Neural cell (in vitro differentiated cells): Measurements from ENCODE around the gene DMBT1. TPM values are rescaled to one million over a fixed set of nuclear protein-coding genes. Genes with fewer than 3 reads are reported as not detected.

Experiments used
- H2AFZ ChIP-seq: fragments of 200-600, 300-800 bp; sonication (generic), shearing (Covaris generic); 2 replicates; pipeline ENCODE4 v1.6.0; 2014; ENCODE audit warnings: low read depth, mild to moderate bottlenecking, antibody characterized with exemption, low read length, moderate library complexity
- H3F3A ChIP-seq: fragments of 200-600 bp; shearing (Covaris generic); 2 replicates; pipeline ENCODE4 v1.6.1; 2016; ENCODE audit warnings: mild to moderate bottlenecking, moderate library complexity, mixed read lengths, antibody characterized with exemption, low read length; ENCODE audit not compliant: insufficient read depth, poor library complexity, severe bottlenecking
- H3K27ac ChIP-seq: fragments of 200-600, 300-800 bp; sonication (generic), shearing (Covaris generic); 2 replicates; pipeline ENCODE4 v1.5.1; 2014; ENCODE audit warnings: mild to moderate bottlenecking, low read length, moderate library complexity
- H3K27me3 ChIP-seq: fragments of 300-800, 200-600 bp; sonication (generic), shearing (Covaris generic); 2 replicates; pipeline ENCODE4 v1.6.0; 2014; ENCODE audit warnings: mild to moderate bottlenecking, low read depth, low read length, moderate library complexity; ENCODE audit not compliant: insufficient read depth
- H3K36me3 ChIP-seq: fragments of 300-800, 200-600 bp; sonication (generic), shearing (Covaris generic); 2 replicates; pipeline ENCODE4 v1.5.1; 2014; ENCODE audit warnings: mild to moderate bottlenecking, antibody characterized with exemption, low read length, moderate library complexity; ENCODE audit not compliant: insufficient read depth
- H3K4me2 ChIP-seq: fragments of 300-800, 200-600 bp; sonication (generic), shearing (Covaris generic); 2 replicates; pipeline ENCODE4 v1.6.0; 2014; ENCODE audit warnings: mild to moderate bottlenecking, low read length
- H3K4me3 ChIP-seq: fragments of 300-800, 200-600 bp; sonication (generic), shearing (Covaris generic); 2 replicates; pipeline ENCODE4 v1.5.1; 2014; ENCODE audit warnings: mild to moderate bottlenecking, low read length, moderate library complexity
- H3K79me2 ChIP-seq: fragments of 200-600 bp; shearing (Covaris generic); replicated peaks from 2 replicates; pipeline ENCODE4 v1.6.0; 2014; ENCODE audit warnings: mild to moderate bottlenecking, low read length, moderate library complexity; ENCODE audit not compliant: insufficient read depth
- H3K9ac ChIP-seq: fragments of 300-800, 200-600 bp; sonication (generic), shearing (Covaris generic); 2 replicates; pipeline ENCODE4 v1.6.1; 2016; ENCODE audit warnings: mild to moderate bottlenecking, low read length, mixed read lengths
- H3K9me2 ChIP-seq: fragments of 200-600 bp; shearing (Covaris generic); 2 replicates; pipeline ENCODE4 v1.6.1; 2016; ENCODE audit warnings: mild to moderate bottlenecking, low read length, mixed read lengths; ENCODE audit not compliant: insufficient read depth
- H3K9me3 ChIP-seq: fragments of 200-600, 300-800 bp; sonication (generic), shearing (Covaris generic); 2 replicates; pipeline ENCODE4 v1.6.1; 2016; ENCODE audit warnings: mild to moderate bottlenecking, mixed run types, low read length, moderate library complexity, mixed read lengths
- H4K20me1 ChIP-seq: fragments of 200-600 bp; shearing (Covaris generic); 2 replicates; pipeline ENCODE4 v1.6.1; 2016; ENCODE audit warnings: mild to moderate bottlenecking, mixed run types; ENCODE audit not compliant: insufficient read depth
- EP300 ChIP-seq: fragments of 450-650 bp; conservative IDR thresholded peaks from 2 replicates; pipeline ENCODE4 v1.6.1; 2014; ENCODE audit warnings: antibody characterized with exemption, mild to moderate bottlenecking, moderate library complexity; ENCODE audit not compliant: poor library complexity, severe bottlenecking
- EZH2 ChIP-seq: fragments of 200-600, 300-800 bp; shearing (Covaris generic), sonication (generic); IDR thresholded peaks from 2 replicates; pipeline ENCODE4 v1.6.1; 2014; ENCODE audit warnings: antibody characterized with exemption, low read length, borderline replicate concordance, mild to moderate bottlenecking; ENCODE audit not compliant: insufficient read depth, poor library complexity, severe bottlenecking
- MXI1 ChIP-seq: fragments of 450-650 bp; conservative IDR thresholded peaks from 2 replicates; pipeline ENCODE4 v1.6.1; 2014; ENCODE audit warnings: antibody characterized with exemption, mild to moderate bottlenecking; ENCODE audit not compliant: poor library complexity, severe bottlenecking
- POLR2AphosphoS5 ChIP-seq: IDR thresholded peaks from 2 replicates; pipeline ENCODE4 v1.6.1; 2012
- RAD21 ChIP-seq: fragments of 450-650 bp; conservative IDR thresholded peaks from 2 replicates; pipeline ENCODE4 v1.6.1; 2014; ENCODE audit warnings: antibody characterized with exemption, mild to moderate bottlenecking, moderate library complexity
- SMC3 ChIP-seq: fragments of 450-650 bp; conservative IDR thresholded peaks from 2 replicates; pipeline ENCODE4 v1.6.1; 2014; ENCODE audit warnings: antibody characterized with exemption, mild to moderate bottlenecking, moderate library complexity; ENCODE audit not compliant: poor library complexity
- TAF1 ChIP-seq: IDR thresholded peaks from 2 replicates; pipeline ENCODE4 v1.6.1; 2012; ENCODE audit warnings: low read depth
- polyA plus RNA-seq: library from polyadenylated mRNA; depleted of rRNA; stranded (reverse); fragments of >200 nt; gene quantifications from 2 replicates; pipeline ENCODE4 v1.2.3, GENCODE V29; 2014
- TF ChIP-seq, protein P1 (sequence below): fragments of 450-650 bp; IDR thresholded peaks from 2 replicates; pipeline ENCODE4 v1.5.1; 2014; ENCODE audit warnings: antibody characterized with exemption, mild to moderate bottlenecking, moderate library complexity; ENCODE audit not compliant: poor library complexity, severe bottlenecking
- TF ChIP-seq, protein P2 (sequence below): IDR thresholded peaks from 2 replicates; pipeline ENCODE4 v1.6.1; 2012; ENCODE audit warnings: borderline replicate concordance

The DMBT1 gene
- polyA plus RNA-seq, 1 donor from 2014 or later, result not detected

DNA sequence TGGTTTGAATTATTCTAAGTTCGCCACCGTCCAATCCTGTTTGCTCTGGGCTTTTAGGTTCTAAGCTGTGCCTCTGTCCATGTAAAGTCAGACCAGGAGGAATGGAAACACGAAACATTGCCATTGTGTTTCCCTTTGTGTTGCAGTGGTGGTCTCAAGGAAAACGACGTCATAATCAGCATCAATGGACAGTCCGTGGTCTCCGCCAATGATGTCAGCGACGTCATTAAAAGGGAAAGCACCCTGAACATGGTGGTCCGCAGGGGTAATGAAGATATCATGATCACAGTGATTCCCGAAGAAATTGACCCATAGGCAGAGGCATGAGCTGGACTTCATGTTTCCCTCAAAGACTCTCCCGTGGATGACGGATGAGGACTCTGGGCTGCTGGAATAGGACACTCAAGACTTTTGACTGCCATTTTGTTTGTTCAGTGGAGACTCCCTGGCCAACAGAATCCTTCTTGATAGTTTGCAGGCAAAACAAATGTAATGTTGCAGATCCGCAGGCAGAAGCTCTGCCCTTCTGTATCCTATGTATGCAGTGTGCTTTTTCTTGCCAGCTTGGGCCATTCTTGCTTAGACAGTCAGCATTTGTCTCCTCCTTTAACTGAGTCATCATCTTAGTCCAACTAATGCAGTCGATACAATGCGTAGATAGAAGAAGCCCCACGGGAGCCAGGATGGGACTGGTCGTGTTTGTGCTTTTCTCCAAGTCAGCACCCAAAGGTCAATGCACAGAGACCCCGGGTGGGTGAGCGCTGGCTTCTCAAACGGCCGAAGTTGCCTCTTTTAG is 46.3 kb upstream of the DMBT1 start:
- H4K20me1 ChIP-seq, result no peaks in the 10 kb centered on the region
- no peaks in the 10 kb centered on the region for H3K9me3 ChIP-seq
- no peaks in the 10 kb centered on the region for H3K9me2 ChIP-seq
- no peak overlapping the region for H3K9ac ChIP-seq
- H3K36me3 ChIP-seq, result no peaks in the 10 kb centered on the region
- H3K79me2 ChIP-seq, result no peaks in the 10 kb centered on the region
- H3K27me3 ChIP-seq, result no peaks in the 10 kb centered on the region
- H3K4me2 ChIP-seq, result no peak overlapping the region
- TF ChIP-seq EZH2, result no peak
- TF ChIP-seq, protein P1, sequence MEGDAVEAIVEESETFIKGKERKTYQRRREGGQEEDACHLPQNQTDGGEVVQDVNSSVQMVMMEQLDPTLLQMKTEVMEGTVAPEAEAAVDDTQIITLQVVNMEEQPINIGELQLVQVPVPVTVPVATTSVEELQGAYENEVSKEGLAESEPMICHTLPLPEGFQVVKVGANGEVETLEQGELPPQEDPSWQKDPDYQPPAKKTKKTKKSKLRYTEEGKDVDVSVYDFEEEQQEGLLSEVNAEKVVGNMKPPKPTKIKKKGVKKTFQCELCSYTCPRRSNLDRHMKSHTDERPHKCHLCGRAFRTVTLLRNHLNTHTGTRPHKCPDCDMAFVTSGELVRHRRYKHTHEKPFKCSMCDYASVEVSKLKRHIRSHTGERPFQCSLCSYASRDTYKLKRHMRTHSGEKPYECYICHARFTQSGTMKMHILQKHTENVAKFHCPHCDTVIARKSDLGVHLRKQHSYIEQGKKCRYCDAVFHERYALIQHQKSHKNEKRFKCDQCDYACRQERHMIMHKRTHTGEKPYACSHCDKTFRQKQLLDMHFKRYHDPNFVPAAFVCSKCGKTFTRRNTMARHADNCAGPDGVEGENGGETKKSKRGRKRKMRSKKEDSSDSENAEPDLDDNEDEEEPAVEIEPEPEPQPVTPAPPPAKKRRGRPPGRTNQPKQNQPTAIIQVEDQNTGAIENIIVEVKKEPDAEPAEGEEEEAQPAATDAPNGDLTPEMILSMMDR, result no peak
- no peak for TF ChIP-seq MXI1
- TF ChIP-seq RAD21, result no peak
- H3F3A ChIP-seq, result no peaks in the 10 kb centered on the region
- no peak overlapping the region for H3K4me3 ChIP-seq
- no peak overlapping the region for H3K27ac ChIP-seq
- no peak overlapping the region for H2AFZ ChIP-seq

DNA sequence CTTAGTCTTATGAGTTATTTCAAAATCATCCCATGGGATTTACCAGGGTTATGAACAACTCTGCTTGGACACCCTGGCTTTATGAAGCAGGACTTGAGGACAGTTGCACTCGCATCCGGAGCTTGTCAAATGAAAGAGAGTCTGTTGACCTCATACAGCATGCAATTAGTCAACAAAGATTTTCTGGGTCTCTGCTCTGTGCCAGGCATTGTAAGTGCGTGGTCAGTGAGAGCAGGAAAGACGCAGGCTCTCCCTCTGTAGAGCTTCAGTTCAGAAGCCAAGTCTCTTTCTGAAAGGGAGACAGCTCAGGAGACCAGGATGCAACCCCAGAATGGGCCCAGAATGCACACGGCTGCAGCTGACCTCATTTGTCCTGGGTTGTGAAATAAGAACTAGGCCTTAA is 45.5 kb upstream of the DMBT1 start:
- TF ChIP-seq SMC3 (no peak), MXI1 (no peak), EZH2 (no peak), POLR2AphosphoS5 (no peak), RAD21 (no peak), EP300 (no peak), TAF1 (no peak)
- TF ChIP-seq, protein P2, sequence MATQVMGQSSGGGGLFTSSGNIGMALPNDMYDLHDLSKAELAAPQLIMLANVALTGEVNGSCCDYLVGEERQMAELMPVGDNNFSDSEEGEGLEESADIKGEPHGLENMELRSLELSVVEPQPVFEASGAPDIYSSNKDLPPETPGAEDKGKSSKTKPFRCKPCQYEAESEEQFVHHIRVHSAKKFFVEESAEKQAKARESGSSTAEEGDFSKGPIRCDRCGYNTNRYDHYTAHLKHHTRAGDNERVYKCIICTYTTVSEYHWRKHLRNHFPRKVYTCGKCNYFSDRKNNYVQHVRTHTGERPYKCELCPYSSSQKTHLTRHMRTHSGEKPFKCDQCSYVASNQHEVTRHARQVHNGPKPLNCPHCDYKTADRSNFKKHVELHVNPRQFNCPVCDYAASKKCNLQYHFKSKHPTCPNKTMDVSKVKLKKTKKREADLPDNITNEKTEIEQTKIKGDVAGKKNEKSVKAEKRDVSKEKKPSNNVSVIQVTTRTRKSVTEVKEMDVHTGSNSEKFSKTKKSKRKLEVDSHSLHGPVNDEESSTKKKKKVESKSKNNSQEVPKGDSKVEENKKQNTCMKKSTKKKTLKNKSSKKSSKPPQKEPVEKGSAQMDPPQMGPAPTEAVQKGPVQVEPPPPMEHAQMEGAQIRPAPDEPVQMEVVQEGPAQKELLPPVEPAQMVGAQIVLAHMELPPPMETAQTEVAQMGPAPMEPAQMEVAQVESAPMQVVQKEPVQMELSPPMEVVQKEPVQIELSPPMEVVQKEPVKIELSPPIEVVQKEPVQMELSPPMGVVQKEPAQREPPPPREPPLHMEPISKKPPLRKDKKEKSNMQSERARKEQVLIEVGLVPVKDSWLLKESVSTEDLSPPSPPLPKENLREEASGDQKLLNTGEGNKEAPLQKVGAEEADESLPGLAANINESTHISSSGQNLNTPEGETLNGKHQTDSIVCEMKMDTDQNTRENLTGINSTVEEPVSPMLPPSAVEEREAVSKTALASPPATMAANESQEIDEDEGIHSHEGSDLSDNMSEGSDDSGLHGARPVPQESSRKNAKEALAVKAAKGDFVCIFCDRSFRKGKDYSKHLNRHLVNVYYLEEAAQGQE, result no peak
- TF ChIP-seq, protein P1, result no peak
- Histone ChIP-seq H3K9me3 (no peaks in the 10 kb centered on the region), H3K4me3 (no peak overlapping the region), H4K20me1 (no peaks in the 10 kb centered on the region), H3K36me3 (no peaks in the 10 kb centered on the region), H2AFZ (no peak overlapping the region), H3K79me2 (no peaks in the 10 kb centered on the region), H3F3A (no peaks in the 10 kb centered on the region), H3K9ac (no peak overlapping the region), H3K27ac (no peak overlapping the region), H3K4me2 (no peak overlapping the region), H3K9me2 (no peaks in the 10 kb centered on the region), H3K27me3 (no peaks in the 10 kb centered on the region)
